B cell (primary cell): ENCODE measurements around the gene GRIK3. TPM values are rescaled to one million over a fixed set of nuclear protein-coding genes. Genes with fewer than 3 reads are reported as not detected.

Experiments
- ATAC-seq: fragments of 200-7000 bp; cut with Tn5 transposase; one replicate; pipeline ENCODE4 v1.10.0; 2021; ENCODE audit warnings: low read depth, mild to moderate bottlenecking, moderate number of reproducible peaks, moderate library complexity
- CTCF ChIA-PET: fragments of 350-600 bp; sonication (Branson Sonifier 250); formaldehyde crosslinking; loops from one replicate; lab custom pipeline; 2021; ENCODE audit warnings: antibody characterized with exemption, inconsistent platforms; lab: Charles Lee
- POLR2A ChIA-PET: fragments of 350-600 bp; sonication (Branson Sonifier 250); formaldehyde crosslinking; loops from one replicate; lab custom pipeline; 2021; ENCODE audit warnings: antibody characterized with exemption; lab: Charles Lee
- DNase-seq: peaks from one replicate; pipeline ENCODE4 v3.0.0; 2013
- H2AFZ ChIP-seq: 2 replicates; pipeline ENCODE4 v1.6.1; 2012; ENCODE audit warnings: mild to moderate bottlenecking, low read depth, low read length; ENCODE audit not compliant: insufficient read depth, poor library complexity, severe bottlenecking
- H3K27ac ChIP-seq, 2 donors: 1 replicate in 1 of 2; 2 replicates in 1 of 2; pipeline ENCODE4 v1.5.1; 2012 to 2013; ENCODE audit warnings: low read length in 2 of 2, mild to moderate bottlenecking in 2 of 2, moderate library complexity in 1 of 2
- H3K27me3 ChIP-seq, 4 experiments: fragments of 200-600 bp in 1 of 4; sonication (generic) in 1 of 4; replicated peaks in 1 of 4; 1 replicate in 2 of 4; 2 replicates in 2 of 4; pipeline versions ENCODE4 v1.6.1 to v1.7.0; 2013 to 2016; ENCODE audit warnings: low read length in 3 of 4, mild to moderate bottlenecking in 2 of 4, mixed read lengths in 1 of 4, moderate library complexity in 1 of 4; ENCODE audit not compliant: insufficient read depth in 4 of 4, control insufficient read depth in 3 of 4; ENCODE audit errors: control extremely low read depth in 1 of 4
- H3K36me3 ChIP-seq, 2 experiments: replicated peaks in 1 of 2; 1 replicate in 1 of 2; 2 replicates in 1 of 2; pipeline versions ENCODE4 v1.6.1 to v1.7.1; 2013; ENCODE audit warnings: low read length in 1 of 2; ENCODE audit not compliant: insufficient read depth in 2 of 2, control insufficient read depth in 1 of 2; ENCODE audit errors: control extremely low read depth in 1 of 2, extremely low read depth in 1 of 2
- H3K4me1 ChIP-seq, 2 donors: fragments of 200-600 bp in 1 of 2; sonication (generic) in 1 of 2; 1 replicate in 1 of 2; 2 replicates in 1 of 2; pipeline versions ENCODE4 v1.5.1 to v1.6.1; 2013 to 2017; ENCODE audit warnings: low read length in 2 of 2; ENCODE audit not compliant: control insufficient read depth in 2 of 2, insufficient read depth in 2 of 2
- H3K4me2 ChIP-seq: replicated peaks from 2 replicates; pipeline ENCODE3; 2012; ENCODE audit warnings: mild to moderate bottlenecking, low read depth, low read length; ENCODE audit not compliant: poor library complexity, severe bottlenecking
- H3K4me3 ChIP-seq, 5 experiments: fragments of 200-600 bp in 1 of 5; sonication (generic) in 1 of 5; 1 replicate in 3 of 5; 2 replicates in 2 of 5; pipeline versions ENCODE4 v1.5.1 to v1.7.0; 2011 to 2016; ENCODE audit warnings: low read length in 4 of 5, mild to moderate bottlenecking in 4 of 5, low read depth in 2 of 5, control low read depth in 1 of 5, moderate library complexity in 1 of 5; ENCODE audit not compliant: insufficient read depth in 1 of 5; ENCODE audit errors: control extremely low read depth in 1 of 5, extremely low read depth in 1 of 5
- H3K79me2 ChIP-seq: fragments of 200-600 bp; sonication (generic); one replicate; pipeline ENCODE4 v1.6.0; 2016; ENCODE audit warnings: low read length; ENCODE audit not compliant: control insufficient read depth, insufficient read depth
- H3K9ac ChIP-seq: fragments of 200-600 bp; sonication (generic); 2 replicates; pipeline ENCODE4 v1.6.1; 2017; ENCODE audit warnings: mild to moderate bottlenecking, low read length, moderate library complexity
- H3K9me3 ChIP-seq, 3 donors: one replicate each; pipeline versions ENCODE4 v1.6.1 to v1.7.1; 2013; ENCODE audit warnings: low read length in 2 of 3; ENCODE audit not compliant: control insufficient read depth in 2 of 3, insufficient read depth in 1 of 3; ENCODE audit errors: control extremely low read depth in 1 of 3
- H4K20me1 ChIP-seq: 2 replicates; pipeline ENCODE4 v1.6.0; 2012; ENCODE audit warnings: mild to moderate bottlenecking, low read length; ENCODE audit not compliant: insufficient read depth, control insufficient read depth, poor library complexity, severe bottlenecking
- H3K27ac Mint-ChIP-seq: one replicate; pipeline ENCODE4 v1.8.0; 2021; ENCODE audit warnings: mixed read lengths
- H3K27me3 Mint-ChIP-seq: one replicate; pipeline ENCODE4 v1.8.0; 2021; ENCODE audit warnings: mixed read lengths
- H3K4me1 Mint-ChIP-seq: one replicate; pipeline ENCODE4 v1.8.0; 2021; ENCODE audit warnings: mixed read lengths
- H3K4me3 Mint-ChIP-seq: one replicate; pipeline ENCODE4 v1.8.0; 2021; ENCODE audit warnings: mixed read lengths
- H3K9me3 Mint-ChIP-seq: one replicate; pipeline ENCODE4 v1.8.0; 2022; ENCODE audit warnings: mixed read lengths; ENCODE audit not compliant: insufficient read depth
- EZH2 ChIP-seq: IDR thresholded peaks from 2 replicates; pipeline ENCODE4 v1.6.1; 2012; ENCODE audit warnings: borderline replicate concordance, low read depth, mild to moderate bottlenecking, moderate library complexity, low read length; ENCODE audit not compliant: insufficient read depth, poor library complexity, severe bottlenecking
- WGBS: methylation state at CpG from one replicate; pipeline ENCODE4 v1.1.5; 2013; ENCODE audit warnings: missing lambda C conversion rate; ENCODE audit not compliant: insufficient coverage; 5-methylcytosine and 5-hydroxymethylcytosine counted together
- intact Hi-C: fragments of 100-400 bp; cut with micrococcal nuclease; formaldehyde crosslinking; loops from one replicate; pipeline ENCODE4 v1.10.0; 2022
- polyA plus RNA-seq: library from polyadenylated mRNA; depleted of rRNA; stranded (reverse); fragments of >200 nt; gene quantifications from 2 replicates; pipeline ENCODE4 v1.2.3, GENCODE V29; 2012
- total RNA-seq, 2 donors: library from RNA; stranded (reverse); fragments of 120-200 nt in 1 of 2; gene quantifications; 1 replicate in 1 of 2; 2 replicates in 1 of 2; pipeline versions ENCODE4 v1.2.3 to v1.2.4, GENCODE V29; 2013 to 2022
- TF ChIP-seq, protein P1 (sequence below): fragments of 200-600 bp; IDR thresholded peaks from one replicate; pipeline ENCODE4 v1.8.0; 2022; ENCODE audit warnings: antibody characterized with exemption, mild to moderate bottlenecking

The GRIK3 gene
- total and polyA plus RNA-seq, 2 donors (not counting 1 experiment from before 2014, with no cell fraction given) = 0.12 to 1.5 TPM

DNA sequence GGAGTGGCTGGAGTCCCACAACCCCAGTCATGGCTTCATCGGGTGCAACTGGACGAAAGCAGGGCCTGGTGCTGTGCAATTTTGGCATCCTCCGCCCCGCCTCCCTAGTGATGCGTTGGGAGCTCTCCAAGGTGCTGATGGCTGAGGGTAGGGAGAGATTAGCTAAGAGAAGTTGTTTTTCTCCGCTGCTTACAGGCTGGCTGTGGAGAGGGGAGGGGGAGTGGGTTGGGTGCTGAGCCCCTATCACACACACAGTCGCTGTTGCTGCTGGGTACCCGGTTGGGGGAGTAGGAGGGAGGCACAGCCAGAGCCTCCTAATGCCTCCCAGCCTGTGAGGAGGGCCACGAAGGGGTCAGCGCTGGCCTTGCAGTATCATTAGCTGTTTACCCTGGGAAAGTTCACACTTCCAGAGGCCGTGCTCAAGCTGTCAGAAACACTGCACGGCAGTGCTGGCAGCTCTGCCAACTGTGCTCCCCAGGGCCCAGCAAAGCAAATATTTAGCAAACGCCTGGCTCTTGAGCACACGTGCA lies 110.0 kb downstream of the GRIK3 start:
- POLR2A ChIA-PET = no interaction called here
- ATAC-seq (no peak), DNase-seq (peak; percentile 23)
- Mint-ChIP-seq H3K27ac (no peak overlapping the region), H3K9me3 (no peaks in the 10 kb centered on the region), H3K27me3 (peaks cover 19% of the 10 kb centered on the region), H3K4me3 (no peak overlapping the region), H3K4me1 (no peaks in the 10 kb centered on the region)
- 10% methylated on average over 13 of the region's 14 CpGs for WGBS
- H3K4me3 ChIP-seq = no peak overlapping the region
- H3K4me1 ChIP-seq = no peaks in the 10 kb centered on the region
- H3K9me3 ChIP-seq = peaks cover 0 to 15% (median 0%) of the 10 kb centered on the region in 3 donors
- no peaks in the 10 kb centered on the region for H3K36me3 ChIP-seq
- no peak overlapping the region for H2AFZ ChIP-seq
- H4K20me1 ChIP-seq = no peaks in the 10 kb centered on the region
- no peaks in the 10 kb centered on the region for H3K79me2 ChIP-seq
- intact Hi-C loops = no loop called here
- H3K9ac ChIP-seq = no peak overlapping the region
- no peak overlapping the region for H3K4me2 ChIP-seq
- no peak overlapping the region for H3K27ac ChIP-seq
- TF ChIP-seq, protein P1, sequence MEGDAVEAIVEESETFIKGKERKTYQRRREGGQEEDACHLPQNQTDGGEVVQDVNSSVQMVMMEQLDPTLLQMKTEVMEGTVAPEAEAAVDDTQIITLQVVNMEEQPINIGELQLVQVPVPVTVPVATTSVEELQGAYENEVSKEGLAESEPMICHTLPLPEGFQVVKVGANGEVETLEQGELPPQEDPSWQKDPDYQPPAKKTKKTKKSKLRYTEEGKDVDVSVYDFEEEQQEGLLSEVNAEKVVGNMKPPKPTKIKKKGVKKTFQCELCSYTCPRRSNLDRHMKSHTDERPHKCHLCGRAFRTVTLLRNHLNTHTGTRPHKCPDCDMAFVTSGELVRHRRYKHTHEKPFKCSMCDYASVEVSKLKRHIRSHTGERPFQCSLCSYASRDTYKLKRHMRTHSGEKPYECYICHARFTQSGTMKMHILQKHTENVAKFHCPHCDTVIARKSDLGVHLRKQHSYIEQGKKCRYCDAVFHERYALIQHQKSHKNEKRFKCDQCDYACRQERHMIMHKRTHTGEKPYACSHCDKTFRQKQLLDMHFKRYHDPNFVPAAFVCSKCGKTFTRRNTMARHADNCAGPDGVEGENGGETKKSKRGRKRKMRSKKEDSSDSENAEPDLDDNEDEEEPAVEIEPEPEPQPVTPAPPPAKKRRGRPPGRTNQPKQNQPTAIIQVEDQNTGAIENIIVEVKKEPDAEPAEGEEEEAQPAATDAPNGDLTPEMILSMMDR = no peak
- no peak for TF ChIP-seq EZH2
- CTCF ChIA-PET = no interaction called here
- peaks cover 0 to 15% (median 1%) of the 10 kb centered on the region in 4 experiments for H3K27me3 ChIP-seq

DNA sequence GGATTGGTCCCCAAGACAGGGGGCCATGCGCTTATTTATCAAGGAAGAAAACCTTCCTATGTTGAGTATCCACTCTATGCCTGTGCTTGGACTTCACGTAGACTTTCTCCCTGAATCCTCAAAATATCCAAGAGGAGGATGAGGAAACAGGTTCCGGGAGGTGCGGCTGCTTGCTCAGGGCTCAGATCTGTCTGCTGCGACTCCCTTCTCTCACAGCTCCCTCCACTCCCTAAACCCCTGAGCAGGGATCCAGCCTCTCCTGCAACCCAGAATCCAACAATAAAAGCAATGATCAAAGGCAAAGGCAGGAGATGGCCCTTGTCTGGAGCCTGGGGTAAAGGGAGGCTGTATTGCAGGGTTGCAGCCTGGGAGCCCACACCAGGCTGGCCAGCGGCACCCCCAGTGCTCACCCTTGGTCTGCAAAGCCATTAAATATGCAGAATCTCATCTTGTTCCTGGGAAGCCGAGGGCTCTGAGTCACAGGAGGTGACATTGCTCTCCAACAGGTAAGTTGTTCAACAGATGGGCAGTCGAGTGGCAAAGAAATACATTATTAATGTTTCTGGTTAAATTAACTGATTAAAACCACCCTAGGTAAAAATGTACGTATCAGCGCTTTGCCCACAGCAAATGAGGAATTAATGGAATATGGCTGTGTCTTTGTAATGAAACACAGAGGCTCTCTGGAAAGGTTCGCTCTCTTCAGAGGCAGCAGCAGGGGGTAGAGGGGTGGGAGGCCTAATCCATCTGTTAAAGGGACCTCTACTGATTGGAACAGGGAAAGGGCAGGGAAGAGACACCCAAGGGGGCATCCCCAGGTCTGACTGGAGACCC lies 111.5 kb downstream of the GRIK3 start:
- Histone ChIP-seq H3K4me2 (no peak overlapping the region), H3K9ac (no peak overlapping the region), H3K79me2 (no peaks in the 10 kb centered on the region), H4K20me1 (no peaks in the 10 kb centered on the region), H3K9me3 (peaks cover 0 to 15% (median 0%) of the 10 kb centered on the region in 3 donors), H3K27ac (no peak overlapping the region), H3K4me3 (no peak overlapping the region), H3K4me1 (no peaks in the 10 kb centered on the region), H3K36me3 (no peaks in the 10 kb centered on the region), H3K27me3 (peaks cover 0 to 13% (median 1%) of the 10 kb centered on the region in 4 experiments), H2AFZ (no peak overlapping the region)
- TF ChIP-seq, protein P1 = no peak
- TF ChIP-seq EZH2 = no peak
- Mint-ChIP-seq H3K4me1 (no peaks in the 10 kb centered on the region), H3K9me3 (no peaks in the 10 kb centered on the region), H3K4me3 (no peak overlapping the region), H3K27me3 (peaks cover 24% of the 10 kb centered on the region), H3K27ac (no peak overlapping the region)
- WGBS = 36% methylated on average over 8 of the region's 11 CpGs
- intact Hi-C loops = no loop called here
- ATAC-seq = no peak
- ChIA-PET CTCF (no interaction called here), POLR2A (no interaction called here)
- DNase-seq = no peak
